ENCODE data around the gene STPG3.
"Not testable (repeated sequence)": the region's sequence is repeated elsewhere in the genome, so short reads cannot be mapped to it uniquely, and the experiment has no call there.

STPG3 gene

DNA sequence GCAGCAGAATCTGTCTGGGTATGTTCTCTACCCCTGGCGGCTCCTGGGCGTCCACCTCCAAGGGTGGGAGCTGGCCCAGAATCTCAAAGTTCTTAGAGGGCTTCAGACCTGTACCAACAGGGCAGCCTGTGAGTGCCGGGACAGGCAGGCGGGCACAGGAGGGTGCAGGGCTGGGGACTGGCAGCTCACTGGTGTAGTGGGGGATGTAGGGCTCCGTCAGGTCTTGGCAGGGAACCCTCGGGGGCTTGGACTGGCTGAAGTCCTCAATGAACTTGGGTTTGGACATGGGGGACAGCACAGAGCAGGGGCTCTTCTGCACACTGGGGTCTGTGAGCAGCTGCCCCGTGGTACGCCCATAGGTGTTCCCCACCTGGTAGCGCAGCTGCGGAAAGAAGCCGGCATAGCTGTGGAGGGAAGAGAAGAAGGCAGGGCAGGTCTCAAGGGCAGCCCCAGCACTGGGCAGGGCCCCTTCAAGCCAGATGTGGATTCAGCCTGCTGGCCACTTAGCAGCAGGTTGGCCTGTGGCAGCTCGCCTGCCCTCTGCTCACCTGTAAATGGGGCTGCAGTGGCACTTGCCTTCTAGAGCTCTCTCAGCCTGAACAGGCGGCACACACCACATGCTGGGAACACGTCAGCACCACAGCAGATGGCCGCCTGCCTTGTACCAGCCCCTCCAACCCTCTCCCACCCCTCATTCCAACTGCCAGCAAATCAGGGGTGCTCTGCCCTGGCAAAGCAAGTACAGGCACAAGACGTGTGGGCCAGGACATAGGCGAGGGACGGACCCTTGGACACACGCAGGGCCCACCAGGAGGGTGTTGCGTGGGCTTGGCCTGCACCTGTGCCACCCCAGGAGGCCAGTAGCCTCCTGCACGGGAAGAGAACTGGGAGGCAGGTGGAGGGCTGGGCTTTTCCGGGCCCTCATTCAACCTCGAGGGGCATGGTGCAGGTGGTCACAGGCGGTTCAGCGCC lies 5.3 kb upstream of the STPG3 start:
- no peak for DNase-seq (ENCODE audit: low spot score)

- DNase-seq (ENCODE audit: low spot score), result no peak
Observed at GRCh38 chr9:137247135-137247915, 3.8 kb upstream of the STPG3 start.

DNA sequence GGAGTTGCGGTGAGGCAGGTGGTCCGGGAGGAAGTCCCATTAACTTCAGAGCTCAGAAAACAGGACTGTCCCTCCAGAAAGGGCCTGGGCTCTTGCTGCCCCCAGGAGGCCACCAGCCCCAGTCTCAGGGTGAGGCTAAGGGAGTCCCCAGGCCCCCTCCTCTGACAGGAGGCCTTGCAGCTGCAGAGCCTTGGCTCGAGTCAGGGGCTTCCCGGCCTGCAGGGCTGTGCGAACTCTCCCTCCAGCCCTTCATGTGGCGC lies 3.2 kb upstream of the STPG3 start:
- no peak for DNase-seq (ENCODE audit: low spot score)

GRCh38 chr9:137250329-137251193 lies 525 bp upstream of the STPG3 start:
- DNase-seq (ENCODE audit: low spot score), result no peak

DNA sequence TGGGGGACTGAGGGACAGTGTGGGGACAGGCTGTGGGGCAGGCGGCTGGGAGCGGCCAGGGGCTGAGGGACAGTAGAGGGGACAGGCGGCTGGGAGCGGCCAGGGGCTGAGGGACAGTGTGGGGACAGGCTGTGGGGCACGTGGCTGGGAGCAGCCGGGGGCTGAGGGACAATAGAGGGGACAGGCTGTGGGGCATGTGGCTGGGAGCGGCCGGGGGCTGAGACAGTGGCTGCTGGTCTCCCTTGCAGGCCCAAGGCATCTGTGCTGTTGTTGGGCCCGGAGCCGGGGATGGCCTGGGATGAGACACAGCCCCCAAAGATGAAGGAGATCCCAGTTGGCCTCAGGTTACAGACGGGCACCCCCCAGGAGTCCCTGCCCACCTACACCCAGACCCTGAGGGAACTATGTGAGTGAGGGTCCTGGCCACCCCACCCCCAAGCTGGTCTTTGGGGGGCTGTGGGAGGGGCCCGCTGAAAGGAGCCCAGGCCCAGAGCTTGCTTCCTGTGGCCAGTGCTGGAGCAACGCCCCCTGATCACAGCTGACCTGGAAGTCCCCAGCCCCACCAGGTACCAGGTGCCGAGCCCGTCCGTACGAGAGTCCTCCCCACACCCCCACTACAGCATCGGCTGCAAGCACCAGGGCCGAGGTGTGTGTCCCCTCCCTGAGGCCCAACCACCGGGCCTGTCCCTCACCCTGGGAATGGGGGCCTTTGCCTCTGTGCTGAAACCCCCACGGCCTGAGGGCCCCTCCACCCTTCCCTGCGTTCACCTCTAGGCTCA lies 593 bp downstream of the STPG3 start:
- no peak for DNase-seq (ENCODE audit: low spot score)

- no peak for DNase-seq (ENCODE audit: low spot score)
Observed at GRCh38 chr9:137252555-137253506, 1.7 kb downstream of the STPG3 start.

- DNase-seq (ENCODE audit: low spot score), result no peak
Observed at GRCh38 chr9:137253717-137254623, 2.9 kb downstream of the STPG3 start.

DNA sequence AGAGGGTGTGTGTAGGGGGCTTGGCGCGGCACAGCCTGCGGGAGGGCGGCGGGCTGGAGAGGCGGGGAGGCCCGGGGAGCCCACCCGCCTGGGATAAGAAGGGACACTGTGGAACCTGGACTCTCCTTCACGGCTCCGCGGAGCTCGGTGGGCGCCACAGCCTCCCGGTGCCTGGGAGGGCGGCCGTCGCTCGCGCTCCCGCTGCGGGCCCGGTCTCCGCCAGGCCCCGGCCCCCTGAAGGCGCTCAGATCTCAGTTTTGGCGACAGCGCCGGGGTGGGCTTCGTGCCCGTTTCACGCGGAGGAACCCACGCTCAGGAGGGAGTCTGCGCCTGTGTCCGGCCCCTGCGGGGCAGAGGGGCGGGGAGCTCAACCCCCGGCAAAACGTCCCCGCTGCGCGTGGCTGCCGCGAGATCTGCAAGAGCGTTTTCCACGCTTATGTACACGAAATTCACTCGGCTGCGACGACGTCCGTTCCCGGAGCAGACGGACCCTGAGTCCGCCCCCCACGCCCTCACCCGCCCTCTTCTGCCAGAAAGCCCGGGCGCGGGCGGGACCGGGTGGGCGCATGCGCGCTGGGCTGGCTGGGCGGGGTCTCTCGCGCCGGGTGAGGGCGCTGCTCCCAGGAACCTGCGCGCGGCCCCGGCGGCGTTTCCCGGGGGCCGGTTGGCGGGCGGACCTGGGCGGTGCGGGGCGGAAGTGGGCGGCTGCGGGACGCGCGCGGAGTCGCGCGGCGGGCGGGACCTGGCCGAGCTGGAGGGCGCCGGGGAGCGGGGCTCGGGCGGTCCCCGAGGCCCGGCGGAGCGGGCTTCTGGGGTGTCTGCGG lies 3.8 kb downstream of the STPG3 start, which contains the start of gene NELFB:
TSS of gene NELFB (plus strand) at position 704 of the 824 bp plus-strand sequence.
- DNase-seq (ENCODE audit: low spot score), result peak; percentile 95

- no peak for DNase-seq (ENCODE audit: low spot score)
Observed at GRCh38 chr9:137255448-137256114, 4.5 kb downstream of the STPG3 start.

GRCh38 chr9:137256362-137256761 lies 5.3 kb downstream of the STPG3 start:
- DNase-seq (ENCODE audit: low spot score), result no peak

GRCh38 chr9:137256856-137257255 lies 5.8 kb downstream of the STPG3 start:
- no peak for DNase-seq (ENCODE audit: low spot score)

DNA sequence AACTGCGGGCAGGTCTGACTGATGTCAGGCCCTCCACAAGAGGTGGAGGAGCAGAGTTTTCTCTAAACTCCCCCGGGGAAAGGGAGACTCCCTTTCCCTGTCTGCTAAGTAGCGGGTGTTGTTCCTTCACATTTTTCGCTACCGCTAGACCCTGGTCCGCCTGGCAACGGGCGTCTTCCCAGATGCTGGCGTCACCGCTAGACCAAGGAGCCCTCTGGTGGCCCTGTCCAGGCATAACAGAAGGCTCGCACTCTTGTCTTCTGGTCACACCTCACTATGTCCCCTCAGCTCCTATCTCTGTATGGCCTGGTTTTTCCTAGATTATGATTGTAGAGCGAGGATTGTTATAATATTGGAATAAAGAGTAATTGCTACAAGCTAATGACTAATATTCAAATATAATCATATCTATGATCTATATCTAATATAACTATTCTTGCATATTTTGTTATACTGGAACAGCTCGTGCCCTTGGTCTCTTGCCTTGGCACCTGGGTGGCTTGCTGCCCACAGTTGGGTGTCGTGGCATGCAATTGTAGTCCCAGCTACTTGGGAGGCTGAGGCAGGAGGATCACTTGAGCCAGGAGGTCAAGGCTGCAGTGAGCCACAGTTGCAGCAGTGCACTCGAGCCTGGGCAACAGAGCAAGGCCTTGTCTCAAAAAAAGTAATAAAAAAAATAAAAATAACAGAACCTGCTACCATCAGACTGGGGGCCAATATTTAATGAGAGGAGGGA lies 11.3 kb downstream of the STPG3 start:
- DNase-seq (ENCODE audit: low spot score), result not testable (repeated sequence)

GRCh38 chr9:137262909-137263285 lies 11.8 kb downstream of the STPG3 start:
- DNase-seq (ENCODE audit: low spot score), result no peak

GRCh38 chr9:137263506-137263905 lies 12.4 kb downstream of the STPG3 start:
- DNase-seq (ENCODE audit: low spot score), result no peak

DNA sequence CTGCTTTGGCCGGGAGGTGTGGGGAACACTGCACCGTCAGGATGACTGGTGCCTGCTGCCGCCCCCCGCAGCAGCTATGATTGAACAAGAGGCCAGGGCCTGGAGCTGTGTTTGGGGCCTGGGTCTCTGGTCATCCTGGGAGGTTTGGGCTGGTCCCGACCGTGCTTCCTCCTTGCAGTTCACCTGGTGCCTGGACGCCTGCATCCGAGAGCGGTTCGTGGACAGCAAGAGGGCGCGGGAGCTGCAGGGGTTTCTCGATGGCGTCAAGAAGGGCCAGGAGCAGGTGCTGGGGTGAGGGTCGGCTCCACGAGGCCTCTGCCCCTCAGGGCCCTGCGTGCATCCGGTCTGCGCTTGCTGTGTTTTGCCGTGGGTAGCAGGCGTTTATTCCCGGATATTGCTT lies 13.0 kb downstream of the STPG3 start:
- no peak for DNase-seq (ENCODE audit: low spot score)

- DNase-seq (ENCODE audit: low spot score), result no peak
Observed at GRCh38 chr9:137265496-137266161, 14.5 kb downstream of the STPG3 start.

GRCh38 chr9:137266162-137266527 lies 15.1 kb downstream of the STPG3 start:
- DNase-seq (ENCODE audit: low spot score), result no peak
